Measurements from ENCODE around the gene RASL10A.
A peak's percentile ranks its signal among the peaks of the same experiment; 100 is the strongest.

Gene RASL10A

DNA sequence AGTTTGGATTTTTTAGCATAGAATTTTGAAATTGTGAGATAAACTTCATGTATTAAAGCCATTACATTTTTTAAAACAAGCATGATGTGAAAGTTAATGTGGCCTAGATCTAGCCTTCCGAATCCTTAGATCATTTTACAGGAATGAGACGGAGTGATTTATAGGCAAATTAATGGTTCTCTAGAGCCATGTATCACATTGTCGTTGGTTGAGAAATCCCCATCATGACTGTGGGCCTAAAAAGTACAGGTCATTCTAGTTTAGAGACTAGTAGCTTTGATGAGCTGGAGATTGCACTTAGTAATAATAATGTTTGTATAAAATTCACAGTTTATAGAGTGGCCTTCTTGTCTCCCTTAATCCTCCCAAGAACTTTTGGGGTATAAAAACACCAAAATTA is 40.3 kb downstream of the RASL10A start:
- DNase-seq (ENCODE audit: extremely low spot score, insufficient read length, low read depth) (no peak), FAIRE-seq (no peak)

DNA sequence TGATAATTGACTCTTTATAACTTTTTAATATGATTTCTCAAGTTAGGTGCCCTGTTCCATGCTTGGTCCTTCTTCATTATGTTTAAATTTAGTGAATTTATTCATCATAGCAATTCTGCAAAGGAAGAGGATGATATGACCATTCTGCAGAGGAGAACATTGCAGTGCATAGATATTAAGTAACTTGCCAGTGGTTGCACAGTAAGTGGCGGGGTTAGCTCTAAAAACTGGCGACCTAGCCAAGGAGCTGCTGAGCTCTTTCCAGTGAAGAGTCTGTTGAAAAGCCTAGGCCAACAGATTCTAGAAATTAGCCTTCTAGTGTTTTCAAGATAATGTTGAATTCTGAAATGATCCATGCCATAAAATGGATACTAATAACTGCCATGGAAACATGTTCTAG is 42.9 kb downstream of the RASL10A start:
- DNase-seq (ENCODE audit: extremely low spot score, insufficient read length, low read depth), result no peak
- no peak for FAIRE-seq

DNA sequence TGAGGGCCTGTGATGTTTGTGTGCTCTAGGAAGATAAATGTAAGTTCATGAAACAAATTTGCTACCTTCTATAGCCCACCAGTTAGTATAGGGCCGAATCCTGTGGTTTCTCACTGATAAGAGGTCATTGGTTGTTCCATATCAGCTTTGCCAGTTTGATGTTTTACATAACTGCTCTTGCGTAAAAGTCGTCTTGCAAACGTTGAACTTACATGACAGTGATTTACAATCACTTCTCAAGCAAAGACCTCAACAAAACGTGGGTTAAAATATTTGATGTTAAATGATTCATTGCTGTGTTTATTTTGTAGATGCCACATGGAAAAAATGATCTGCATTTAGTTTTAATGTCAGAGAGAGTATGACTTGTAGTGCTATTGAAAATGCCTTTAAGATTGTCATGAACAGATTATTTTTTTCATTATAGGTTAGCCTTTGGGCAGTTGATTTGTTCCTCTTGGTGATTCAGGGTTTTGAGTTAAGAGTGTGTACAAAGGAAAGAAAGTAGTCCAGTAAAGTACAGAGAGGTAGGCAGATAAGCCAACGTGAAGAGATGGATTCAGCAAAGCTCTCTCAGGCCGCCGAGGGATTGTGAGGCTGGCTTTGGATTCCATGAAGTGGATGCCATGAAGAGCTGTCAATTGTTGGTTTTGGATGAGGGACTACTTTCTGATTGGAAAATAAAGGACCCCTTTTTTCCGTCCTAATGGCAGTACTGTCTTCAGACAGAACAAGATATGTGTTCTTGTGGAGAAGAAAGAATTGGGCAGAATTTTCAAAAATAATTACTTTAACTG is 44.8 kb downstream of the RASL10A start:
- no peak for DNase-seq (ENCODE audit: extremely low spot score, insufficient read length, low read depth)
- peak; percentile 69 for FAIRE-seq

DNA sequence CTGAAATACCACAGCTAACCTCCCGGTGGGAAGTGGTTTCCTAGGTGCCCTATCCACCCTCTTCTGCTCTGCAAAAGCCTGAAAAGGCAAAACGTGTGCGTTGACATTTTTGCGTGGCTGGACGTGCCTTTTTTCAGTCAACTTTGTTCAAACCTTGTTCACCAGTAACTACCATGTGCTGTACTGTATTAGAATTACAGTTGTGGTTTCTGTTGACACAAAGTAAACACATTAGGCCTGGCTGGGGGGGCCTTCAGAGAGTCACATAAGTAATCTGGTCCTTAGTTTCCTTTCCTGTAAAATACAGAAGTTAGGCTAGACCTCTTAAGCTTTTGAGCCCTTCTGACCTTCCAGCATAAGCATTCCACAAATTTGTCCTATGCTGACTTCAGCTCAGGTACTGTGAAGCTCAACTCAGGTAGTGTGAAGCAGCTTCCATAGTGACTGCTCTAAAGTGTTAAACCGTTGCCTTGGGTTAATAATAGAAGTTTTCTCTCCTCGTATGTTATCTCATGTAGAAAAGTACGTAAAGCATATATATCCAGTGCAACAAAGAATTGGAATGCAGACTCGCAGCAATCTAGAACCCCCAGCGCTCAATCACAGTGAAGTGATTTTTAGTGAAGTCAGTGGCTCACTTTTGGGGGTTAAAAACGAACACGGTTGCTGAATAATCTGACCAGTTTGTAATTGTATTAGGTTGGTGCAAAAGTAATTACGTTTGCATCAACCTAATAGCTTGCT is 45.6 kb downstream of the RASL10A start:
- DNase-seq (ENCODE audit: extremely low spot score, insufficient read length, low read depth) (no peak), FAIRE-seq (peak; percentile 12)

DNA sequence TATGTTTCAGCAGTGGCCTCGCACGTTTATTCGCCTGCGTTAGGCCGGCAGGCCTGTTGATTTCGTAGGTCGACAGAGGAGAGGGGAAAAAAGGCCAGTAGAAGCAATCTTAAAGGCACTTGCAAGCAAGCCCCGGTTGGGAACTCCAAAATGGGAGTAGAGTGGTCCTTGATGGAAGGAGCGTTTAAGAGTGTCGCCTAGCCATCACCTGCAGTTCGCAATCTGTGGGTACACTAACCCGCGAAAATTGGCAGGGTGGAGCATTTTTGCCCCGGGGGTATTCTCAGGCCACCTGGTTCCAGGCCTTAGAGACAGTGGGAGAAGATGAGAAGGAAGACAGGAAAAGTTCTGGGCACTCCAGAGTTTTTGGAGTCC is 46.3 kb downstream of the RASL10A start:
- no peak for FAIRE-seq
- DNase-seq (ENCODE audit: extremely low spot score, insufficient read length, low read depth), result no peak

DNA sequence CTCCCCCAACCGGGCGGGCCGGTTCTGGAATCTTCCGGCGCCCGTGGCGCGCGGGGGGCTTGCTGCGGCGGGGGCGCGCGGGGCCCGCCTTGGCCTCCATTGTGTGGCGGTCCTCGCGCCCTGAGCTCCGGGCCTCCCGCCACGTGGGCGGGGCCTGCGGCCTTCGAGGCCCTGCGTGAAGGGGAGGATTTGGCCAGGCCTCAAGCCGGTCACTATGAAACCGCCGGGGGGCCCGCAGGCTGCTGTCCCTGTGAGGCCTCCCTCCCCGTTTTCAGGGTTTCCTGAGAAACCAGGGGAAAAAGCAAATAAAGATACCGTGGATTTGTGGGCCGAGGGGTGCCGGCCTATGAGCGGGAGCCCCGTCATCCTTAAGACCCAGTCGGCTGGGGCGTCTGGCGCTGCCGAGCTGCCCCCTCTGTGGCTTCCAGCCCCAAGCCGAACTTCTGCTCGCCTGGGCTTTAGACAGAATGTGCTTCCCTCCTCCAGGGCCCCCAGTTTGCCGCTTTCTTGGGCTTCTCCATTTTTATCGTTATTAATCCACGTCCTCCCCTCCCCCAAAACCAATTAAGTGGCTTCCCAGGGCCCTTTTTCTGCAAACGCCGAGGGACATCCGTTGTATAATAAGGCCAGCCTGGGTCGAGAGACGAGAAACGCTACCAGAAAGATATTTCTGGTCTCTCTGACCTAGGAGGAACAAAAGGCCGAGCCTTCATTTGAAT is 46.8 kb downstream of the RASL10A start:
- FAIRE-seq (no peak), DNase-seq (ENCODE audit: extremely low spot score, insufficient read length, low read depth) (no peak)

DNA sequence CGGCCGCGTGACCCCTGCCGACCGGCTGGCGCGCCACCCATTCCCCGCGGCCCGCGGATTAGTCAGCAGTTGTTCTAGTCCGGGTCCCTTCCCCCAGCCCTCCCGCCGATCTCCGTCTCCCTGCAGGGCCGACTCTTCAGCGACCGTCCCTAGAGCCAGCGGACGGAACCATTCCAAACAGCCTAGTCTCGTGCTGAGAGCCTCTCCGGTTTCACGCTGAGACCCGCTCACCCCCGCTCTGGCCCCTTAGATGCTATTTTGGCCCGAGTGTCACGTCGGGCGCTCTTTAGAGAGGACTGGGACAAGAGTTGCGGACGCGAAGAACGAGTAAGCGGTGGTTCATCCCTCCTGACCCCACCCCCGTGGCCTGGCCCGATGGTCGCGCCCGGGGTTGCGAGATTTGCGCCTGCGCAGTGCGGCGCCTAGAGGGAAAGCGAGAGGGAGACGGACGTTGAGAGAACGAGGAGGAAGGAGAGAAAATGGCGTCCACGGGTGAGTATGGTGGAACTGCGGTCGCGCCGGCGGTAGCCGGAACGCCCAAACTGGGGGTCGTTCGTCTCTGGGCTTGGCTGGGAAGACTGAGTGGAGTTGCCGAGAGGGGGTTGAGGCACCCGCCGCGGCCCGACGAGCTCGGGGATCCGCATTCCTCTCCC is 47.5 kb downstream of the RASL10A start, which contains the start of the genes EWSR1 and RHBDD3:
TSS of gene EWSR1 (plus strand) at position 411 of the 653 bp plus-strand sequence. CDS start at position 480, 69 bp downstream.
TSS of gene RHBDD3 (minus strand) at position 124 of the 653 bp plus-strand sequence. CDS start 2,355 bp downstream, outside the sequence.
- FAIRE-seq, result peak; percentile 92

DNA sequence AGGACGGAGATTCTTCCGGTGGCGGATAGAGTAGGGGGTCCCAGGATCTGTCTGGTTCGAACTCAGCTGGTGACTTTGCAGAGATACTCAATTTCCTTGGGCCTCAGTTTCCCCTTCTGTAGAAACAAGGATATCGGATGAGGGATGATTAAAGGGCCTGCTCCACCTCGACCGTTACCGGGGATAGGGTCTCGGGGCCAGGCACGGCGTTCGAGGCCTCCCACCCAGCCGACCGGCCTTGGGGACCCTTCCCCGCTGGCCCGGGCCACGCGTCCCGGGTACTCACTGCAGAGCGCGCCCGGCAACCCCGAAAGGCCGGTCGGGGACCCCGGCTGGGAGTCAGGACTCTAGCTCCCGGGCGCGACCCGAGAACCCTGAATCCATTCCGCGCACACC is 48.0 kb downstream of the RASL10A start:
- DNase-seq (ENCODE audit: extremely low spot score, insufficient read length, low read depth), result no peak
- no peak for FAIRE-seq

More for the DNA sequence above, 47.5 kb downstream of the RASL10A start, which contains the start of the genes EWSR1 and RHBDD3:
- peak; percentile 89 for DNase-seq (ENCODE audit: extremely low spot score, insufficient read length, low read depth)

DNA sequence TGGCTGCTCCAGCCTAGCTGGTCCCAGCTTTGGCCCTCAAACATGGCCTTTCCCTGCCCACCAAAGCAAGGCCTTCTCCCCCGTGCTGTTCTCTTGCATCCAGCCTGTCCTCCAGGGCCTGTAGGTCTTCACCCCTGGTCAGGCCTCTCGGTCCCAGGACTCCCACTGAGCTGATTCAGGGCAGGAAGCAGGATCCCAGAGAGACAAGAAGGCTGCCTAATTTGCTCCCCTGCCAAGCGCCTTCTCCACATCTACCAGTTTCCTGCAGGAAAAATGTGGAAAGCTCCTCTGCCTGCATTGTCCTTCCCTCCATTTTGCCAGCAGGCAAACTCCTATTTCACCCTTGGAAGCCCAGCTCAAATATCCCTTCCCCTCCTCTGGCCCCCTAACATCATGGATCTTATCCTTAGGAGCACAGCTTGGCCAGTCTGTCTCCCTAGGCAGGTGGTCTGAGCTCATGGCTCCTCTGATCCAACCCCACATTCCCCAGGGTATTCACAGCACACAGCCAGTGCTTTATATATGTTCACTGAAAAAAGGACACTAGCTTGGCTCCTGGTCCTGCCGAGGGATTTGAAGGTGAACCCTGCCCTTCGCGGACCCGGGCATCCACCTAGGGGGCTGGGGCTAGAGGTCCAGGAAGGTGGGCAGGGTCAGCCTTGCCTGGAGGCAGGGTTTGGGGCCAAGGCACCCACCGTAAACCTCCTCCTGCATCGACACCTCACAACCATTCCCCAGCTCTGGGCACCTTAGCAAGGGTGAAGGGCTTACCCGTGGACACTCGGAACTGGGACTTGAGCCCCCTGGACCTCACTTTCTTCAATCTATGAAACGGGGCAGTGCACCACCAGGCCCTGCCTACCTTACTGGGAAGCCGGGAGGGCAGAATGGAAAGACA is 48.7 kb downstream of the RASL10A start:
- DNase-seq (ENCODE audit: extremely low spot score, insufficient read length, low read depth) (no peak), FAIRE-seq (no peak)

DNA sequence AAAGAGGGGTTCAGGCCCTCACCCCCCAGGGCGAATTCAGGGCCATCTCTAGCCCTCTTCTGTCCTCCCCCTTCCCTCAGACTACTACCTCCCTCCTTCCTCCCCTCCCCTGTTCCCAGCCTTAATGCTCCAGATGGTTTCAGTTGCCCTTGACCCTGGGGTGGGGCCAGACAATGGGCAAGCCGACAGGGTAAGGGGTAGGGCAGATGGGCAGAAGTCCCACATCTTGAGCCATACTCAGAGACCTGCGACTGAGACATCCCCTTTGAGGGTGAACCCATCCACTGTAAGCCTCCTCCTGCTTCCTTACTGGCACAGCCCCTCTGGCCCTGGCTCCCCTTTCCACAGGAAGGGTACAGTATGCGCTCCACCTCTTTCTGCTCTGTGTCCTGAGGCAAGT is 49.6 kb downstream of the RASL10A start:
- no peak for FAIRE-seq

DNA sequence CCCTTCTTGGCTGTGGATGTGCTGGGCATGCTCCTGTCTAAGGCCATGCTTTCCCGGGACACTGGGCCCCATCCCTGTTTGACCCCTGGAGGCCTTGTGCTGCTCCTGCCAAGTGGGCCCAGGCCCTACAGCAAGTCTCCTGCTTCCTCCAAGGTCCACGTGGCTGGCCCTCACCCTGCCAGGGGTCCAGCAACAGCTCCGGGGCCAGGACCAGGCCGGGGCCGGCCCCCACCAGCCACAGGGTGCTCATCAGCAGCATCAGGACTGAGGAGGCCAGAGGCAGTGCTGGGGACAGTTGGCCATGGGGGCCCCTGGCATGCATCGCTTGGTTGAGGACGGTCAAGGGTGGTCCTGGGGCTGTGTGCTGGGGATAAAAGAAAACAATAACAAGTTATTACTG is 50.2 kb downstream of the RASL10A start:
- DNase-seq (ENCODE audit: extremely low spot score, insufficient read length, low read depth) (no peak), FAIRE-seq (no peak)

More for the DNA sequence above, 49.6 kb downstream of the RASL10A start:
- no peak for DNase-seq (ENCODE audit: extremely low spot score, insufficient read length, low read depth)

DNA sequence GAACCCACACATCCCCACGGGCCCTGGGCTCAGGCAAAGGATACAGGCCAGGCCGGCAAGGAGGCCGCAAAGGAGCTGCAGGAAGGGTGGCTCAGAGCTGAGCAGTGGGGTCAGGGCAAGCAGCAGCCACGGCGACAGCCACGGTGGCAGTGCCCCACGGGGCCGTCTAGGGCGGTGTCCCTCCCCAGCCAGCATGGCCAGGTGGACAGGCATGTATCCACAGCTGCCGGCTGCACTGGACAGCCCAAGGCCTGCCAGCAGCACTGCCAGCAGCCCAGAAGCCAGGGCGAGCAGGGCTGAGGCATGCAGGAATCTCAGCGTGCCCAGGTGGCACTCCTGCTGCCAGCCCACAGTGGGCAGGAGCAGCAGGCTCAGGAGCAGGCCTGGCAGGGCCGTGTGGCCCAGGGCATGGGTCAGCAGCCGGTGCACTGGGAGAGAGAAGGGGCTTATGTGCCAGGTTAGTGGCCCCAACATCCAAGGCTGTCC is 51.7 kb downstream of the RASL10A start:
- DNase-seq (ENCODE audit: extremely low spot score, insufficient read length, low read depth) (no peak), FAIRE-seq (no peak)
